GM19468 (cell line): ENCODE data around the gene PPP1R12B.
"Not testable (repeated sequence)": the region's sequence is repeated elsewhere in the genome, so short reads cannot be mapped to it uniquely, and the experiment has no call there.

Experiments used
- ATAC-seq: cut with Tn5 transposase; IDR thresholded peaks from one replicate; pipeline ENCODE4 v1.9.1; 2021; ENCODE audit warnings: mild to moderate bottlenecking, moderate library complexity, moderate number of reproducible peaks; ENCODE audit not compliant: unreplicated experiment; ENCODE audit errors: extremely low read depth

PPP1R12B gene

GRCh38 chr1:202638019-202638700, 289.7 kb downstream of the PPP1R12B start:
- ATAC-seq: no peak

GRCh38 chr1:202638701-202639305, 290.3 kb downstream of the PPP1R12B start:
- not testable (repeated sequence) for ATAC-seq

GRCh38 chr1:202639500-202639899, 291.0 kb downstream of the PPP1R12B start:
- ATAC-seq: no peak

- no peak for ATAC-seq
Observed at GRCh38 chr1:202642212-202642611, 293.7 kb downstream of the PPP1R12B start.
